Transverse colon (tissue), 4 donors: Measurements from ENCODE around the gene RPRD1B. TPM values are rescaled to one million over a fixed set of nuclear protein-coding genes. Genes with fewer than 3 reads are reported as not detected.

ENCODE experiments used
- DNase-seq: peaks from one replicate; pipeline ENCODE4 v3.0.0-alpha.2; 2019
- H3K27ac ChIP-seq, 4 donors: fragments of 200-600 bp; sonication (generic); 2 replicates each; pipeline ENCODE4 v1.5.1; 2016 to 2018; ENCODE audit warnings: inconsistent platforms in 4 of 4
- H3K27me3 ChIP-seq: fragments of 200-600 bp; sonication (generic); 2 replicates; pipeline ENCODE4 v1.5.1; 2017; ENCODE audit warnings: inconsistent platforms
- H3K36me3 ChIP-seq, 4 donors: fragments of 200-600 bp; sonication (generic); 2 replicates each; pipeline ENCODE4 v1.5.1; 2017 to 2019; ENCODE audit warnings: inconsistent platforms in 4 of 4
- H3K4me1 ChIP-seq, 4 donors: fragments of 200-600 bp; sonication (generic); 2 replicates each; pipeline ENCODE4 v1.5.1; 2017 to 2020; ENCODE audit warnings: inconsistent platforms in 4 of 4
- H3K4me3 ChIP-seq, 4 donors: fragments of 200-600 bp; sonication (generic); 1 replicate in 1 of 4; 2 replicates in 3 of 4; pipeline versions ENCODE4 v1.5.1 to v1.6.1; 2017 to 2019; ENCODE audit warnings: inconsistent platforms in 4 of 4
- H3K9me3 ChIP-seq, 2 donors: fragments of 200-600 bp; sonication (generic); 2 replicates each; pipeline ENCODE4 v1.5.1; 2017 to 2019; ENCODE audit warnings: inconsistent platforms in 2 of 2
- EP300 ChIP-seq: sonication (generic); formaldehyde crosslinking; IDR thresholded peaks from one replicate; pipeline ENCODE4 v1.6.1; 2017; ENCODE audit warnings: antibody characterized with exemption, low read depth
- POLR2A ChIP-seq: fragments of 450-650 bp; IDR thresholded peaks from one replicate; pipeline ENCODE4 v1.6.1; 2016; ENCODE audit warnings: antibody characterized with exemption, mild to moderate bottlenecking, moderate library complexity
- POLR2AphosphoS5 ChIP-seq, 3 donors: sonication (generic); formaldehyde crosslinking; IDR thresholded peaks; one replicate each; pipeline ENCODE4 v1.6.1; 2016; ENCODE audit warnings: antibody characterized with exemption in 3 of 3
- WGBS, 2 donors: methylation state at CpG; one replicate each; pipeline ENCODE4 v1.1.5; 2018; ENCODE audit warnings: low coverage in 1 of 2; 5-methylcytosine and 5-hydroxymethylcytosine counted together
- in situ Hi-C, 4 donors: fragments of 200-750 bp; cut with MboI; loops; one replicate each; pipeline versions ENCODE4 v1.15.0 to v1.15.1; 2017; ENCODE audit warnings: low sequenced_read_pairs in 3 of 4, low pct_ligation_motif_present in 1 of 4, low pct_unique_long_range_greater_than_20kb in 1 of 4
- intact Hi-C: fragments of 100-400 bp; cut with DNase I; formaldehyde crosslinking; loops from one replicate; pipeline ENCODE4 v1.15.1; 2023; ENCODE audit warnings: low total_unique reads
- total RNA-seq, 4 donors: library from RNA; depleted of rRNA; stranded (reverse); fragments of >200 nt; gene quantifications; one replicate each; pipeline ENCODE4 v1.1.0, GENCODE V29; 2016
- TF ChIP-seq, protein P1 (sequence below), 5 experiments: fragments of 200-600 bp in 3 of 5; fragments of 450-650 bp in 2 of 5; sonication (generic) in 3 of 5; IDR thresholded peaks; 1 replicate in 2 of 5; 2 replicates in 3 of 5; pipeline ENCODE4 v1.5.1; 2016 to 2017; ENCODE audit warnings: antibody characterized with exemption in 5 of 5, inconsistent platforms in 3 of 5, mild to moderate bottlenecking in 2 of 5, moderate library complexity in 1 of 5

Gene RPRD1B
- total RNA-seq, 4 donors from 2014 or later: 16.5 to 35.9 (median 21.0) TPM

DNA sequence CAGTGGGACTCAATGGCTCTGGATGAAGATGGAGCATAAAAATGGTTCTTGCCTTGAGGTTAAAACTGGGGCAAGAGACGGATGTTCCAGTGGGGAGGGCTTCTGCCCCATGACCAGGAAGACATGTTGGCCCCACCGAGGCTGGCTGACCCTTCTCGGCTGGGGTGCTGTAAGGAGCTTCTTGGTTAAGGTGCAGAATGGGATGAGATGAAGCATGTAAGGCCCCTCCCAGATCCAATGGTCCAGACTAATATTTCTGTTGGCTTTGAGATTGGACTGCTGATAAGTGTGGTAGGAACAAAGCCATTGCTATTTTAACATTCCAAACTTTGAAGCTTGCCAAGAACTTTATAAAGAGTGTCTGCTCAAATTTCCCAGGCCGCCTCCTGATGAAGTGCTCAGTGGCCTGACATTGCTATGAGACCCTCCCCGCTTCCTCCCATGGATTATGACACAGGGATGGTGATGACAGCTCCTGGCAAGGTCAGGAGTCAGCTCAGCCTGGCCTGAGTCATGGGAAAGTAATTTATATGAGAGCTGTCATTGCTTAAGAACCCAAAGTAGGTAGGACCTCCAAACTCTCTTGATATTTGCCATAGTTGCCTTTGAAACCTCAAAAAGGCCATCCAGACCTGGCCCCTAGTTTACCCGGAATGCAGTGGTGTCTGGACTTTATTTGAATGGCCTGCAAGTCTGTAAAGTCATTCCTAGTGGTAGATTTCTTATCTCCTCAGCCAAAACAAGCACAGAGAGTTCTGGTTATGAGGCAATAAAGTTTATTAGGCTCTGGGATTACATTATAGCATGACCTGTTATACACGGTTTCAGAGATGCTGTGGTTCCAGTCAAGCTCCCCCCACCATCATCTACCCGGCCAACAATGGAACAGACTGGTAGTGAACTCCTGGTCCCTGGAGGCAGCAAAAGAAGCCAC, 76.3 kb downstream of the RPRD1B start:
- intact Hi-C loops: no loop called here

DNA sequence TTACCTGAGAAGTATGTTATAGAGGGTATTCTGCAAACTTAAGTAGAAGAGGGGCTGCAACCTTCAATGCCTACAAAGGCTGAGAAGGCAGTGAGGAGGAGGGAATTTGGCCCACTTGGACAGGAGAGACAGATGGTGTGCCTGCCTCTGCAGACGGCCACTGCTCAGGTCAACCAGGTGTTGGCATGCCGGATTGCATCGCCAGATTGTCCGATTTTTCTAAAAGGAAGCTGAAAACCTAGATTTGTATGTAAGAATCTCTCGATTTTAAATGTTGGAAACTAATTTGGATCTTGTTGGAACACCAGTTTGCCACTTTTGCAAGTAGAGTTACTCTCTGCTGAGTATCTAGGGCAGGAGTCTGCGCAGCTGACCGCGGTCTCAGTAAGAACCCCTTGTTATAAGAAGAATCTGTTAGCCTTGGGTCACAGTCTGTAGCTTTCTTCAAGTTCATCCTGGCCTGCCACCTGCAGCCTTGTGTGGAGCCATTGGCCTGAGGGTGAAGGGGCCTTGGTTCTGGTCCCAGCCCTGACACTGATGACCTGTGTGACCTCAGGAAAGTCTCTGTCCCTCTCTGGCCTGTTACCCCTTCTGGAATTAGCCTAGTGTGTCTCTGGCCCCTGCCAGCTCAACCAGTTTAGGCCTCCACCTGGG, 77.1 kb downstream of the RPRD1B start:
- intact Hi-C loops: no loop called here

More for the DNA sequence above, 76.3 kb downstream of the RPRD1B start:
- WGBS, 2 donors: 0 to 45% methylated on average over 1 to 8 of the region's 8 CpGs
- in situ Hi-C loops: no loop called here
- TF ChIP-seq, protein P1, sequence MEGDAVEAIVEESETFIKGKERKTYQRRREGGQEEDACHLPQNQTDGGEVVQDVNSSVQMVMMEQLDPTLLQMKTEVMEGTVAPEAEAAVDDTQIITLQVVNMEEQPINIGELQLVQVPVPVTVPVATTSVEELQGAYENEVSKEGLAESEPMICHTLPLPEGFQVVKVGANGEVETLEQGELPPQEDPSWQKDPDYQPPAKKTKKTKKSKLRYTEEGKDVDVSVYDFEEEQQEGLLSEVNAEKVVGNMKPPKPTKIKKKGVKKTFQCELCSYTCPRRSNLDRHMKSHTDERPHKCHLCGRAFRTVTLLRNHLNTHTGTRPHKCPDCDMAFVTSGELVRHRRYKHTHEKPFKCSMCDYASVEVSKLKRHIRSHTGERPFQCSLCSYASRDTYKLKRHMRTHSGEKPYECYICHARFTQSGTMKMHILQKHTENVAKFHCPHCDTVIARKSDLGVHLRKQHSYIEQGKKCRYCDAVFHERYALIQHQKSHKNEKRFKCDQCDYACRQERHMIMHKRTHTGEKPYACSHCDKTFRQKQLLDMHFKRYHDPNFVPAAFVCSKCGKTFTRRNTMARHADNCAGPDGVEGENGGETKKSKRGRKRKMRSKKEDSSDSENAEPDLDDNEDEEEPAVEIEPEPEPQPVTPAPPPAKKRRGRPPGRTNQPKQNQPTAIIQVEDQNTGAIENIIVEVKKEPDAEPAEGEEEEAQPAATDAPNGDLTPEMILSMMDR (IDR thresholded peaks at IDR 0.05): no peak
- TF ChIP-seq EP300 (peak; percentile 78), POLR2A (no peak), POLR2AphosphoS5 (IDR thresholded peaks at IDR 0.05) (peak in 2 of 3 donors; percentile 68 to 74)
- H3K4me1 ChIP-seq: peaks cover 18 to 35% (median 19%) of the 10 kb centered on the region in 4 donors
- no peaks in the 10 kb centered on the region for H3K36me3 ChIP-seq
- no peak overlapping the region for H3K4me3 ChIP-seq
- H3K27me3 ChIP-seq: no peaks in the 10 kb centered on the region
- peak; percentile 51 for DNase-seq
- no peaks in the 10 kb centered on the region for H3K9me3 ChIP-seq
- peak overlapping the region; percentile 67 to 90 (median 72) for H3K27ac ChIP-seq

DNA sequence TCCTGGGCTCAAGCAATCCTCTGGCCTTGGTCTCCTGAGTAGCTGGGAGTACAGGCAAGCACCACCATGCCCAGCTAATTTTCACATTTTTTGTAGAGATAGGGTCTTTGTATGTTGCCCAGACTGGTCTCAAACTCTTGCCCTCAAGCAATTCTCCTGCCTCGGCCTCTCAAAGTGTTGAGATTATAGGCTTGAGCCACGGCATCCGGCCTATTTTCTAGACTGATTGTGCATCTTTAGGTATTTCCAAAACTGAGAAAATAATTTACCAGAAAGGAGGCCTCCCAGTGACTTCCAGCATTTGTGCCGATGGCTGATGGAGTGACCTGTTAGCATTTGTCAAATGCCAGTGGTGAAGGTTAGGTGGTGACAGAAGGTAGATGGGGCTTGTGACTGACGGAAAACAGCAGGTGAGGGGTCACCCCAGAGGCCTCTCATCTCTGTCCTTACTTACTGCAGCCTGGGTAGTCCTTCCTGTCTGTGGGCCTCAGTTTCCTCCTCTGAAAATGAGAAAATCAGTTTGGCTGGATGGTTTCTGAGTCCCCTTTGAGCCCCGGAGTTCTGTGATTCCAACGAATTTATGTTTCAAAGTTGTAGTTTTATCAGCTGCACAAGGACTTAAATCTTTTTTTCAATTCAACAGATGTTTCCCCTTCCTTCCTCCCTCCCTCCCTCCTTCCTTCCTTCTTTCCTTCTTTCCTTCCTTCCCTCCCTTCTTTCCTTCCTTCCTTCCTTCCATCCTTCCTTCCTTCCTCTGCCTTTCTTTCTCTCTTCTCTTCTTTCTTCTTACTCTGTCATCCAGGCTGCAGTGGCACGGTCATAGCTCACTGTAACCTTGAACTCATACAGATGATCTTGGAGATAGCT, 78.1 kb downstream of the RPRD1B start:
- Histone ChIP-seq H3K9me3 (no peaks in the 10 kb centered on the region), H3K4me1 (peaks cover 18 to 35% (median 19%) of the 10 kb centered on the region in 4 donors), H3K36me3 (no peaks in the 10 kb centered on the region), H3K27ac (peak overlapping the region in 1 of 4 donors; percentile 90), H3K4me3 (no peak overlapping the region), H3K27me3 (no peaks in the 10 kb centered on the region)
- 63 to 89% methylated on average over 3 to 8 of the region's 8 CpGs for WGBS, 2 donors
- in situ Hi-C loops: no loop called here
- TF ChIP-seq POLR2A: no peak
- no peak for TF ChIP-seq EP300
- TF ChIP-seq POLR2AphosphoS5 (IDR thresholded peaks at IDR 0.05): no peak
- TF ChIP-seq, protein P1 (IDR thresholded peaks at IDR 0.05): no peak
- intact Hi-C loops: no loop called here
- no peak for DNase-seq

More for the DNA sequence above, 77.1 kb downstream of the RPRD1B start:
- H3K4me1 ChIP-seq: peaks cover 18 to 35% (median 19%) of the 10 kb centered on the region in 4 donors
- H3K27me3 ChIP-seq: no peaks in the 10 kb centered on the region
- H3K4me3 ChIP-seq: no peak overlapping the region
- no peaks in the 10 kb centered on the region for H3K9me3 ChIP-seq
- in situ Hi-C loops: no loop called here
- no peak for DNase-seq
- peak overlapping the region; percentile 67 to 90 (median 72) for H3K27ac ChIP-seq
- no peak for TF ChIP-seq POLR2AphosphoS5 (IDR thresholded peaks at IDR 0.05)
- TF ChIP-seq EP300: no peak
- TF ChIP-seq POLR2A: no peak
- TF ChIP-seq, protein P1 (IDR thresholded peaks at IDR 0.05): no peak
- no peaks in the 10 kb centered on the region for H3K36me3 ChIP-seq
- WGBS, 2 donors: 68 to 74% methylated on average over 8 of the region's 8 CpGs
